ENCODE results near the gene SDF4.
A peak's percentile ranks its signal among the peaks of the same experiment; 100 is the strongest.

Gene SDF4, protein sequence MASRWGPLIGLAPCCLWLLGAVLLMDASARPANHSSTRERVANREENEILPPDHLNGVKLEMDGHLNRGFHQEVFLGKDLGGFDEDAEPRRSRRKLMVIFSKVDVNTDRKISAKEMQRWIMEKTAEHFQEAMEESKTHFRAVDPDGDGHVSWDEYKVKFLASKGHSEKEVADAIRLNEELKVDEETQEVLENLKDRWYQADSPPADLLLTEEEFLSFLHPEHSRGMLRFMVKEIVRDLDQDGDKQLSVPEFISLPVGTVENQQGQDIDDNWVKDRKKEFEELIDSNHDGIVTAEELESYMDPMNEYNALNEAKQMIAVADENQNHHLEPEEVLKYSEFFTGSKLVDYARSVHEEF

DNA sequence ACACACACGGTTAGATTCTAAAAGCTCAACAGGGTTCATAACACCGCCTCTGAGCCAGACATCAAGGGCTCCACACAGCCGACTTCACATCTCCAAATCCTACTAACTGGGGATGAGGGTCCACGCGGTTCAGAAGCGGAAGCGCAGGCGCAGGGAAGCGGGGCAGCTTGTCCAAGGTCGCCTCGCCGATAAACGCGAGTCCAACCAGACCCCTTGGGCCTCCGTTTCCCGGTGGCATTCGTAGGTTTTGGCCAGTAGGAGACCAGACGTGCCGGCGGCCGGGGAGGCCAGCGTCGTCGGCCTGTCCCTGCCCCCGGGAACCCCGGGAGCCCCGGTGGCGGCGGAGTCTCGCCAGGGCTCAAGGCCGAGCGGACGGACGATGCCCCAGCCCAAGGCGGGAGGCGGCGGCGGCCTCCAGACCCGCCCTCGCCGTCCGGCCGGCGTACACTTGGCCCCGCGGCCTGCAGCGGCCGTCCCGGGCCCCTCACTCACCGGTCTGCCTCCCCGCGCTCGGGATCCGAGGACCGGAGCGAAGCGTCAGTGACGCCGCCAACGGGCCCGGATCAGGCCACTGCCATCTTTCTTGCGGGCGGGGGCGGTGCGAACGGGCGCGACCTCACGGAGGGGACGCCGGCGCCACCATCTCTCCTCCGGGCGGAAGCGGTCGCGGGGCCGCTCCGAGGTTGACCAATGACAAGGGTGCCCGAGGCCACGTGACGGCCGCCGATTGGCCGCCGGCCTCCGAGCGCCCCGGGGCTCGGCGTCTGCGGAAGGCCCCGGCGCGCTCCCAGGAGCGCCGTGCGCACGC is at the start of gene SDF4:
SDF4 (minus strand) TSS at position 602 of the 808 bp plus-strand sequence. CDS start 3,229 bp downstream, outside the sequence.
- peak; percentile 88 to 89 for DNase-seq

DNA sequence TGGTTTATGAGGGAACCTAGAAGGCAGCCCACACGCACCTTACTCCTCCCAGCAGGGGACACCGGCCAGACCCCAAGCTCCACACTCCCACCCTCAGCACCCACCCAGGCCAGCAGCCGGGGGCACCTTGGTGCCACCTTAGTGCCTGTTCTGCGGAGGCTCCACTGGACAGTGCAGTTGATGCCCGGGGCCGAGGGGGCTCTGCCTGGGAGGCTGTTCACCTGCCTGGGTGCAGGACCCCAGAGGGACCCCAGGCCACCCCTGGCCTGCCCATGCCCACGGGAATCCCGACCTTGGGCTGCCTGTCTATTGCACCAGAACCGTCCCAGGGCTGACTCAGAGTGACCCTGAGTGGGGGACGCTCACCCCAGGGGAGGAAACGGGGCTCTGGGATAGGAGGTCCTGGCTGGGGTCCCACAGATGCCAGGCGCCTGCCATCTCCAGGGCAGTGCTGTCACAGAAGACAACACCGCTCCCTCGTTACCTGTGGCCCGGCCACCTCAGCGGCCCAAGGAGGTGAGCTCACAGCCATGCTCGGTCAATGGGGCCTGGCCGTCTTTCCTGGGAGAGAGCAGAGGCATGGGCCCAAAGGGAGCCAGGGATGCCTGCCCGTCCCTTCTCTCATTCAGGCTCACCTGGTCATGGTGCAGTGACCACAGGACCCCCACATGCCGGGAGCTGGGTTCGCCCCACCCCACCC is 49.1 kb upstream of the SDF4 start:
- no peak for DNase-seq

DNA sequence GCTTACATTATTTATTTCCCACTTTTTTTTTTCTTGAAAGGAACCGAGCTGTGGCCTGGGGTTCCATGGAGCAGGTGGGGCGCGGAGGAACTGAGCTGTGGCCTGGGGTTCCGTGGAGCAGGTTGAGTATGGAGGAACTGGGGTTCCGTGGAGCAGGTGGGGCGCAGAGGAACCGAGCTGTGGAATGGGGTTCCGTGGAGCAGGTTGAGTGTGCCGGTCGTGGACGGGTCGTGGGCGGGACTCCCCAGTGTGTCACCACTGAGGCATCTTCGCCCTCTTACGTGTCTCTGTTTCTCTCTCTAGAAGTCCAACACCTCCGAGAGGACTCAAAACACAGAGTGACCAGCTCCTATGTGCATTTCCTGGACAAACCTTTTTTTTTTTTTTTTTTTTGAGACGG is 47.2 kb upstream of the SDF4 start:
- DNase-seq = no peak

DNA sequence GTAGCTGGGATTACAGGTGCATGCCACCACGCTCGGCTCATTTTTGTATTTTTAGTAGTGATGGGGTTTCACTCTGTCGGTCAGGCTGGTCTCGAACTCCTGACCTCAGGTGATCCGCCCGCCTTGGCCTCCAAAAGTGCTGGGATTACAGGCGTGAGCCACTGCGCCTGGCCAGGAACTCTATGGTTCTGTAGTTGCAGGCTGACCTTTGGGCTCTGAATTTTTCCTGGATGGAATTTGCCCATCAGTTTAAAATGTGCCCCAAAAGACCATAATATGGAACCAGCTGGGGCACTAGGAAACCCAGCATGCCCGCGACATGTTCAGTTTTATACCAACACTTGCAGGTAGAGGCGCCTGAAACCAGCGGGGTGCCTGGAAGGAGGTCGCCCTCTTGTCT is 46.8 kb upstream of the SDF4 start:
- no peak for DNase-seq

DNA sequence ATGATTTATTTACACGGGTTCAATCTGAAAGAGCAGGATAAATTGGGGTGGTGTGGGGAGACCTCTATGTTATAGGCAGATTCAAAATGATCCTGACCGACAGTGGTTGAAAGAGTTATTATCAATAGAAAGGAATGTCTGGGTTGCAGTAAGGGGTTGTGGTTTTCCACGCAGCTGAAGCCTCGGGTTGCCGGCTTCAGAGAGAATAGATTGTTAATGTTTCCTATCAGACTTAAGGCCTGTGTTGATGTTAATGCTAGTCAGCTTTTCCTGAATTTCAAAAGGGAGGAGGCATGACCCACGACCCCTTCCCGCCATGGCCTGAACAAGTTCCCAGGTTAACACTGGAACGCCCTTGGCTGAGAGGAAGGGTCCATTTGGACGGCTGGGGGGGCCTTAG is 44.0 kb upstream of the SDF4 start:
- no peak for DNase-seq

DNA sequence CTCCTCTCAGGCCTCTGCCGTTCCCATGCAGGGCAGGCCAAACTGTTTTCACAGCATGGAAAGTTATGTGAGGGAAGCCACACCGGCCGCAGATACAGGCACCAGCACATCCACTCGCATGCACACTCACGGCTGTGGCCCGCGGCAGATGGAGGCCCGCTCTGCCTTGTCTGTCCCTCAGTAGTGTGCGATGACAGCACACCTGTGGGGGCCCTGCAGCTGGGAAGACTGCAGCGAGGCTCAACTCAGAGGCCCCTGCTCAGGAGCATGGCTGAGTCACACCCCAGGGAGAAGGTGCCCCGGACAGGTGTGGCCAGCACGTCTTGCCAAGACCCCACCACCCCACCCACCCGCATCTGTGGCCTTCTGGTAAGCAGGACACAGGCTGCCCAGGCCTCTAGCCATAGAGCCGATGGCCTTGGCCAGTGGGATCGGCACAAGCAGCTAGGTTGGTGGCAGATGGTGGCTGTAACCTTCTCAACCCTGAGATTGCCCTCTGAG is 43.2 kb upstream of the SDF4 start:
- DNase-seq = no peak

DNA sequence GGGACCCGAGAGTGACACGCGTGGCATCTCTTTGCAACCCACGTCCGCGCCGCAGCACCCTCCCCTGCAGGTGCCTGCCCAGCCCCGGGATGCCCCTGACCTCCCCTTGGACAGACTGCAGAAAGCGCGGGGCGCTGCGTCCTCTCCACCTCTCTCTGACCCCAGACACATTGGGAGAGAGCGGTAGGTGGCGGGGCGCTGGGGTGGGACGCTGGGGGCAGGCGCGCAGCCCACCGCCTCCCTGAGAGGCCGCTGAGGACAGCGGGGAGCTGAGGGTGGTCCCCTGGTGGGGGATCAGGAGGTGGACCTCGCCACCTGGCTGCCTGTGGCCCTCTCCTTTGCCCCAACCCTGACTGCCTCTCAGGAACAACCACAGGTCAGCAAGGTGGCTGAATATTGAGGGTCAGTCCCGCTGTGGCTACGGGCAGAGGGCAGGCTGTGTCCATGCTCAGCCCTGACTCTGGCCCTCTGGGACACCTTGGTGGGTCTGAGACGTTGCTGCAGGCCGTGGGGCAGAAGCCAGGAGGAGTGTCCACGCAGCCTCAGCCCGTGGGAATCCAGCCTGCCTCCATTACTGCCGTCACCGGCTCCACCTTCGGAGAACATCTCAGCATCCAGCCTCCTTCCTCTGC is 42.6 kb upstream of the SDF4 start:
- no peak for DNase-seq

DNA sequence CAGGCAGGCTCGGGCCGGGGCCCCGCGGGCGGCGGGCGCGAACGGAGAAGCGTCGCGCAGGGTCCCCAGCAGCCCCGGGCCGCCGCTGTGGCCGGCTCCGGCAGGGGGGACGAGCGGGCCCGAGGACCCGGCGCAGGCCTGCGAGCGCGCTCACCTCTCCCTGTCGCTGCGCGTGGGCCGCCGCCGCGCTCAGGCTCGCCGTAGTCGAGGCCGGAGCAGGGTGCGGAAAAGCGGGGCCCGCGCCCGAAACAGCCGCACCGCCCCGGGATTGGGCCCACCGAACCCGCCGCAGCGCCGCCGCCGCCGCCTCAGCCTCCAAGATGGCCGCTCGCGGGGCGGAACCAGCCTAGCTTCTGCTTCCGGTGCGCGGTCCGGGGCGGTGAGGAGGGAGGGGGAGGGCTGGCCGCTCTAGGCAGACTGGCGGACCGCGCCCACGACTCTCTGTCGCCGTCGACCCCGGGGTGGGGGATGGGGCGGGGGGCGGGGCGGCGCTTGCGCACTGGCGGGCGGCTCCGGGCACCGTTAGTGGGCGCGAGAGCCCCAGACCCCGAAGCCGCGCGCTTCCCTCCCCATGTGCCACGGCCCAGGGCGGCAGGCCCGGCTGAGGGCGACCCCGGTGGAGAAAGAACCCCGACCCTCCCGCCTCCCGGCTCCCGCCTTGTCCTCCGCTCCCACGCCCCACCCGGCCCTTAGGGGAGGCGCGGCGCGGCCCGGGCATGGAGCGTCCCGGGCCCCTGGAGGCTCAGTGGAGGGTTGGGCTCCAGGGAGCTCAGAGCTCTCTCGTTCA is 41.9 kb upstream of the SDF4 start, which contains the start of gene UBE2J2:
UBE2J2 (minus strand) TSS at position 343 of the 787 bp plus-strand sequence. CDS start 5,862 bp downstream, outside the sequence.
- peak; percentile 70 to 86 for DNase-seq

DNA sequence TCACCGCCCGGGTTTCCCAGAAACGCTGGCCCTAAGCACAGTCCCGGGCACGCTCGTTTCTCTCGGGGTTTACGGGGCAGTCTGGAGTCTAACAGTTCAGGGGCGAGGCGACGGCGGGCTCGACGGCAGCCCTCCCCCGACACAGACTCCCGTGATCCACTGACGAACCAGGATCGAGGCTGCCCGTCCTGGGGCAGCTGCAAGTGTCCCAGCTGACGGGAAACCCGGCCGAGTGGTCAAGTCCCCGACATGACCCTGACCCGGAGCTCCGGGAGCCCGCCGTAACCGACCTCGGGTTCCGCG is 41.4 kb upstream of the SDF4 start:
- DNase-seq = no peak

DNA sequence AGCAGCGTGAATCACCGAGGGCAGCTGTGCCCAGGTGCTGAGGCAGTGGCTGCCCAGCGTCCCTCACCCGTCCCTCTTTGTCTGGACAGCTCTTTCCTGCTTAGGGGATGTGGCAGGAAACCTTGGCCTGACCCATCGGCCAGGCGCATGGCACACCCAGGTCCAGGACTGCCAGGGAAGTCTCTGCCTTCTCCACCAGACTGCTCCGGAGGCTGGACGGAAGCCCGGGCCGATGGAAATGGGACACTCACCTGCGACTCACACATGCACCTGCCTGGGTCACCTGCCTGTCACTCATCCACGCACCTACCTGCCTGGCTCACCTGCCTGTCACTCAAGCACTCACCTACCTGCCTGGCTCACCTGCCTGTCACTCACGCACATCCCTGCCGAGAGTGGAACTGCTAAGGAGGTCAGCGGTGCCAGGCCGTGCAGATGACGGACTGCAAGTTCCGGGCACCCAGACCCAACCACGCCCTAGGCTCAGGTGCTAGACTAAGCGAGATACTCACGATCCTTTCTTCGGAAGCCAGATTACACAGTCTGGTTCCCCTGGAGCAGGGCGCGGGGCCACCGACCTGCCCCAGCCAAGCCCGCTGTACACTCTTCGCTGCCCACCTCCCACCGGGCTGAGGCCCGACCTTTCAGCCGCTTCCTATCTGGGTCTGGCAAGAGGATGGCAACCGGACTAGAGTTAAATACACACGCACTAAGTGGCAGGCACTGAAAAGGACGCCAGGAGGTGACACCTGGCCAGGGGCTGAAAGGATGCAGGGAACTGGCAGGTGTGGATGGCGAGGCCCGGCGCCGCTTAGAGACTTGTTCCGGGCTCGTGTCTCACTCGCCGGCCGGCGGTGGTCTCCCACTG is 40.8 kb upstream of the SDF4 start:
- no peak for DNase-seq

DNA sequence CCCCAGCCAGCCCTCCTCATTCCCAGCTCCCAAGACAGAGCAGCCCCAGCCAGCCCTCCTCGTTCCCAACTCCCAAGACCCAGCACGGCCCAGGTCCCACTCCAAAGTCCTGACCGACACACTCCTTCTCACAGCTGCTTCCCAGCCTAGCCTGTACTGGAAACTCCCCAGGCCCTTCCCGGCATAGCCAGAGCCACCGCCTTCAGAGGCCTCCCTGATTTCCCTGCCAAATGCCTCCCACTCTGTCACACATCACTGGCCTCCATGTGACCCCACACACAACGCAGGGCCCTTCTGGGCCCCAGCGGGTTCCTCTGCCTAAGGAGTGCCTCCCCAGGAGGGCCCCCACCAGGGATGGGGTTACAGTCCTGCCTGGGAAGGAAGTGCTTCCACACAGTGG is 39.0 kb upstream of the SDF4 start:
- DNase-seq = no peak

DNA sequence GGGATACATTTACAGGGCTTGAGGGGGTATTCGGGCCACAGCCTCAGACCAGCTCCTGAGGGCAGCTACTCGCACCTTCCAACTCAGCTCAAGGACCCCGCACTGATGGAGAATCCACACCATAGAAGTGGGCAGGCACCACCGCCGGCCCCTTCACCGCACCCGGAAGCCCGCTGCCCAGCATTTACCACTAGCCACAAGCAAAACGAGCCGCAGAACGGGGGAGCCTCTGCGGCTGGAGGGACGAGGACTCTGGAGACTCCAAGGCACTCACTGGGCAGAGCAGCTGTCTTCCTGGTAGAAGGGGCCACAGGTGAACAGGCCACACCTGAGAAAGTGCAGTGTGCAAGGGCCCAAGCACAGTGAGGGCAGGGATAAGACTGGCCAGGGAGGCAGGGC is 36.5 kb upstream of the SDF4 start:
- no peak for DNase-seq

DNA sequence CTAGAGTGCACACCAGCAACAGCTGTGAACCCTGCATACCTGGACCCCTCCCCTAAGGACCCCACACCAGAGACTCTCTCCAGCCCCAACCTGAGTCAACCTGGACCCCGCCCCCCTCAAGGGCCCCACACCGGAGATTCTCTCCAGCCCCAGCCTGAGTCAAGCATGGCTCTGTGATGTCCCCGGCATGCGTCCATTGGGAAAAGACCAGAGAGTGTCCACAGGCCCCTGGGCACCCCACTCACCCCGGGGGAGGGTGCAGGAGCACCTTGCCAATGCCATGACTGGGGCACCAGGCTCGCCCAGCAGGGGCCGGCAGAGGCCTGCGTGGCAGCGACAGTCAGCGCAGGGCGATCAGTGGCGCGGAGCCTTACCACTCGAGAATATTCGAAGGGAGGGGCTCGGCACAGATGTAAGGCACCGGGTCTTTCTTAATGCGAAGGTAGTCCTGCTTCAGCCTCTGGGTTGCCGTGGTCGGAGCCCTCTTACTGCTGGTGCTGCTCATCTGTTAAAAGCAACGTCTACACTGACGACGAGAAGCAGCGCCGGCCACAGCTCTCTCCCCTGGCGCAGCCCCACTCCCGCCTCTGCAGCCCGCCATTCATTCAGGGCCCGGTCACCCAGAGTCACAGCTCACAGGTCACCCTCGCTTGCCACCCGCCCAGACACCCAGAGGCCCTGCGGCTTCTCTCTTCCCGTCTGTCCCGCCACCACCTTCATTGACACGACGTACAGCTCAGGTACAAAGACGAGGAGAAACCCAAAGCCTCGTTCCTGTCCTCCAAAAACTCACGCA is 35.9 kb upstream of the SDF4 start:
- DNase-seq = no peak

DNA sequence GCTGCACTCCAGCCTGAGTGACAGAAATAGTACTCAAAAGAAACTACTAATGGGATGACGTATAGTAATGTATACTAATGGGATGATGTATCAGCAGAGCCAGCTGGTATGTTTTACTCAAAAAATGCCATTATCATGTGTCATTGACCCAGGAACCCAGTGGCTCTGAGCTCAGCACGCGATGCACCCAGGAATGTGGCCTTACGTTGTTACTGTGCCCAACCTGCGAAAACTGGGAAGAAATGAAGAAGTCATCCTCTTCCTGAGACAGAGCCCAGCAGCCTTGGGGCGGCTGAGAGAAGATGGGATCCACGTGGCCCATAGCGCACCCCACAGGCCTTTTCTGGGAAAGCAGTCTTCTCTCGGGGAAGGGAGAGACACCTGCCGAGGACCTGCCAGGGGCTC is 33.1 kb upstream of the SDF4 start:
- DNase-seq = no peak

DNA sequence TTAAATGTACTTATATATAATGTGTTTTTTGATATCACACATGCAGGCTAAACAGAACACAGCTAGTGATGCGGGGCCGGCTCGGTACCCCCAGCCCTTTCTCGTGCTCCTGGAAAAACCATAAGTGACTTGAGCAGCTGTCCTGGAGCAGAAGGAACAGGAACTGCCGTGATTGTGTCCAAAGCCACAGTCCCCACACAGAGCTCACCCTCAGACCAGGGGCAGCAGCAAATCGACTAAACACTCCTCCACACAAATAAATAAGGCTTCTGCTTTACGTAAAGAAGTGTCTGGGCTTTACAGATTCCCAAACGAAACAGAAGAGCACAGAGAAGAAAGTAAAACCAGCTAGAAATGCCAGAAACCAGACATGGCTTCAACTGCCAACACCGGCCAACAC is 32.2 kb upstream of the SDF4 start:
- no peak for DNase-seq

DNA sequence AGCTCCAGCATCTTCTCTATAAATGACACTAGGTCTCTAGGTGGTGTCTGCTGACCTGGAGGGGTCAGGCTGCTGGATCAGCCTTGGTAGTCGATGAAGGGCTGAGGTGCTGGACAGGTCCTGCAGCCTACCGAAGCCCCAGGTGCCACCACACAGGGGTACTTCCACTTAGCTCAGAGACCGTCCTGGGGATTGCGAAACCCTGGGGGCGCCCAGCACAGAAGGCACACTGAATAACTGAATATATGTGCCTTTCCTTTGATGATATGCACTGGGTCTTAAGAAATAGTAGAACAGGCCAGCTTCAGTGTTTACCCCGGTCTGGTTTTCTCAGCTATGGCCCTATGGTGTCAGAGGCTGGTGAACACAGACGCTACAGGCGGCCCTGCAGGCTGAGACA is 31.0 kb upstream of the SDF4 start:
- DNase-seq = no peak

DNA sequence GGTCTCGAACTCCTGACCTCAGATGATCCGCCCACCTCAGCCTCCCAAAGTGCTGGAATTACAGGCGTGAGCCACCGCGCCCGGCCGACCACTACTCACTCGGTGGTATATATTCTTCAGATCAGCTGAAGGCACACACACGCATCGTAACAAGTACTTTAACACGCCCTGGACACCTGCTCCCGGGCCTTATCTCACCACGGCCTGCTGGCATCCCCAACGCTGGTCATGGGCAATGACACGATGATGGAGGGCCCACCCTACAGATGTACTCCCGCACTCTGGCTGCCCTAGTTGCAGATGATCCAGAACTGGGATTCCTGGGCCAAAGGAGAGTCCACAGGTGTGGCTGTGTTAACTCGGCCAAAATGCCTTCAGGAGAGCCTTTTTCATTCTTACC is 30.3 kb upstream of the SDF4 start:
- no peak for DNase-seq

DNA sequence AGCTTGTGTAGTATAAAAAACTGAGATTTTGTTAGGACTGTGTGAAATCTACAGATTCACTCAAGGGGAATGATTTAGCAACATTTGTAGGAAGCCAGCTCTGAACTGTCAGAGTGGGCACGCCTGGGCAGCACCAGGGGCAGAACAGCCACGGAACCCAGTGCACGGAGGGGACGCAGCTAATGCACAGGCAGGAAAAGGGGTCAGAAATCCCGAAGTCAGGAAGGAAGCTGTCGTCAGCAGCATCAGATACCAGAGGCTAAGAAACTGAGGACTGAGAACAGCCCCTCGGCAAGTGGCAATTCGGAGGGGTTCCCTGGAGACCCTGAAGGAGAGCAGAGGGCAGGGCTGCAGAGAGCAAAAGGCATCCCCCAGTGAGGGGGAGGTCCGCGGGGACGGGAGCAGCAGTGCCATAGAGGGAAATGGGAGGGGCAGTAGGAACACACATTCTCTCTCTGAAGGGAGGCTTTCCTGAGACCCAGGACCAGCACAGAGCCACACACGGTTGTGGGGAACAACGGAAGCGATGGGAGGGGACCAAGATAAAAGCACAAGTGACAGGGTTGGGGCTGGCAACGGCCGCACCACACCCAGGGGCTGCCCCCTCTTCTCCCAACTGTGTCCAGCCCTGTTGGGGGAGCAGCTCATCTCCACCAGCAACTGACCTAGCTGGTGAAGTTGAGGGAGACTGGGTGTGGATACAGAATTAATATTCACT is 29.2 kb upstream of the SDF4 start:
- no peak for DNase-seq

DNA sequence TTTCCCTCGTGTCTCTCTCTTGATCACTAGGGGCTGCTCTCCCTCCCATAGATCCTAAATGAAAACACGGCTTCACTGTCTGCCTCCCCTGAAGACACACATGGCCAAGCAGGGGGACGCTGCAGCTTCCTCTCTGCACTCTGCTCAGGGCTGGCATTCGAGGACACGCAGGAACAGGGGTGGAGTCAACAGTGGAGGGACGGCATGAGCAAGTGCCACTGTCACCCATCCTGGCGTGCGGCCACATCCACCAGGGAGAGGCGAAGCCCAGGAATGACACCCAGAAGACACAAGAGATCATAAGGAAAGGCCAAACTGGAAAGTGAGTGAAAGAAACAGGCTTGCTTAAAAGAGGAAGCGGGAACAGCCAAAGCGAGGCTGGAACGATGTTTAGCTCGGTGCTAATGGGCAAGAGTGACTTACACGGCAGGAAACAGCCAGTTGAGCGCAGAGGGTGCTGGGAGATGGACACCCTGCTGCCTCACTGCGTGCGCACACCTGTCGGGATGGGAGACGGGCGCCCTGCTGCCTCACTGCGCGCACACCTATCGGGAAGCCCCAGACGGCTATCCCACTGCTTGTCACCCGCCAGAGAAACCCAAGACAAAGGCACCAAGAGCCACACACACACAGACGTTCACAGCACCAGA is 28.3 kb upstream of the SDF4 start:
- DNase-seq = no peak

Data from AML-193 (cell line).